GM21390 (cell line): ENCODE data around the gene SUB1.

Experiments
- ATAC-seq: cut with Tn5 transposase; IDR thresholded peaks from one replicate; pipeline ENCODE4 v1.9.1; 2021; ENCODE audit not compliant: unreplicated experiment

The SUB1 gene

GRCh38 chr5:32565145-32565544 lies 20.2 kb upstream of the SUB1 start:
- no peak for ATAC-seq

DNA sequence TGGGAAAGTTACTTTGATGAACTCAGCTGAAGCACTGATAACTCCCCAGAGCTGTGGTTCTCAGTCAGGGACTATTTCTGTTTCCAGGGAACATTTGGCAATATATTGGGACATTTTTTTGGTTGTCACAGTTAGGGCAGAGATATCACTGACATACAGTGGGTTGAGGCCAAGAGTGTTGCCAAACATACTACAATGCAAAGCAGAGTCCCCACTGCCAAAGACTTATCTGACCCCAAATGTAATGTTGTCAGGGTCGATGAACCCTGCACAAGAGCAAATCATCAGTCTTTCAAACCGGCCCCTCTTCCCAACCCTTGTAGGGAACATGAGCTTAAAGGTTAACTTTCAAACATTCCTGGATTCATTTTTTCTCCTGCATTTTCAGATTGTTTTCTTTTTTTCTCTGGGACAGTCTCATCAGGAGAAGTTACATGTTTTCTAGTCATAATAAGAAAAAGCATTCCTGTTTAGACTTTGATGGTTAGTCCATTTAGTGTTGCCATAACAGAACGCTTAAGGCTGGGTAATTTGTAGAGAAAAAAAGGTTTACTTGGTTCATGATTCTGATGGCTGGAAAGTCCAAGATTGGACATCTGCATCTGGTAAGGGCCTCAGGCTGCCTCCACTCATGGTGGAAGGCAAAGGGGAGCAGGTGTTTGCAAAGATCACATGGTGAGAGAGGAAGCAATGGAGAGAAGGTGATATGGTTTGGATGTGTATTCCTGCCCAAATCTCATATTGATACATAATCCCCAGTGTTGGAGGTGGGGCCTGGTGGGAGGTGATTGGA lies 18.8 kb upstream of the SUB1 start:
- no peak for ATAC-seq

DNA sequence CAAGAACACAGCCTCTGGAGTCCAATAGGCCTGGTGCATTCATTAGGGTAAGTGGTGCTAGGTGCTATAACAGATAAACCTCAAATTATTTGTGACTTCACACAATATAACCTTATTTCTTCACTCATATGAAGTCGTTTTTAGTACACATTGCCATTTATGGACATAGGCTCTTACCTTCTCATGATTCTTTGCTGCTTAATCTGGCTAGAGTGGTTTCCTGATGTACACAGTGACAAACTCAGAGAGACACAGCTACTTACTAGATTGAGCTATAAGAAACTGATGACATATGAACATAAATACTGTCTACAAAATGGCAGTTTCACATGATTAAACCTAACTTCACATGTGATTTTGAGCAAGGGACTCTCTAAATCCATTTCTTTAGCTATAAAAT lies 14.2 kb upstream of the SUB1 start:
- no peak for ATAC-seq

GRCh38 chr5:32572778-32573480 lies 12.4 kb upstream of the SUB1 start:
- peak; percentile 94 for ATAC-seq

DNA sequence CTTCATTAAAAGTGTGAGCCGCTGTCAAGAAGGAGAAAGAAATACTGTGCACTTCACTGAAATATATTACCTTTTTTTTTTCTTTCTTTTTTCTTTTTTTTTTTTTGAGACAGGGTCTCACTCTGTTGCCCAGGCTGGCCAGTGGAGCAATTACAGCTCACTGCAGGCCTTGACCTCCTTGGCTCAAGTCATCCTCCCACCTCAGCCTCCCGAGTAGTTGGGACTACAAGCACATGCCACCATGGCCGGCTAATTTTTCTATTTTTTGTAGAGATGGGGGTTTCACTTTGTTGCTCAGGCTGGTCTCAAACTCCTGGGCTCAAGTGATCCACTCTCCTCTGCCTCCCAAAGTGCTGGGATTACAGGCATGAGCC lies 11.9 kb upstream of the SUB1 start:
- peak; percentile 5 for ATAC-seq

- no peak for ATAC-seq
Measured at GRCh38 chr5:32574540-32575175, 10.7 kb upstream of the SUB1 start.

DNA sequence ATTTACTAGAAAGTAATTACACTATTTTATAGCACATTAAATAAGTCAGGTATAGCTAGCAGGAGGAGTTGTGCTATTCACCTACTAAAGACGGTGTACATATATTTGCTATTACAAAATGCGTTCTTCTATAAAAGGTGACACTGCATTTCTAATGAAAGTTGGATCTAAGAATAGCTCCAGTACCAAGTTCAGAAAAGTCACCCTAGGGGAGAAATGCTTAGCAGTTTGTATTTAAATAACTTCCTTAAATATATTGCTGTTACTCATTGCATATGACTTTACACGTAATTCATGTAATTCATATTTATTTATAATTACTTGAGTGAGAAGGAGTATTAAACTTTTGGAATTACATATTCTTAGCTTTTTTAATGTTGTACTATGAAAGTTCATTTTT lies 7.0 kb upstream of the SUB1 start:
- no peak for ATAC-seq

DNA sequence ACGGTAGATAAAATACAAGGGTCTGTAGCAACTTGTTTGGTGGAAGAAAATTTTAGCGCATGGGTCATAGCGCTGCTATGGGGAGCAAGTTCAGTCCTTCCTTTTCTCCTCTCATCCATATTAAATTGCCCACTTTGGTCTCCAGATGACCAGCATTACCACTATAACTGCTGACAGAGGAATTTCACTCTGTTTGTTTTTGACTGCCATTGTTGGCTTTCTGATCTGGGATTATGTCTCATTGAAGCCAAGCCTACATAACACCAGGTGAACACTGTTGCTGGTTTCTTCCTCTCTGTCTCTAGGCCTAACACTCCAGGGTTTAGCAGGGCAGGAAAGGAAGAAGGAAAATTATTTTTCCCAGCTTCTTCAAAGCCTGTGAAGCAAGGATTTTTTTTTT lies 6.6 kb upstream of the SUB1 start:
- no peak for ATAC-seq

- ATAC-seq, result no peak
Measured at GRCh38 chr5:32581010-32581785, 4.2 kb upstream of the SUB1 start.

DNA sequence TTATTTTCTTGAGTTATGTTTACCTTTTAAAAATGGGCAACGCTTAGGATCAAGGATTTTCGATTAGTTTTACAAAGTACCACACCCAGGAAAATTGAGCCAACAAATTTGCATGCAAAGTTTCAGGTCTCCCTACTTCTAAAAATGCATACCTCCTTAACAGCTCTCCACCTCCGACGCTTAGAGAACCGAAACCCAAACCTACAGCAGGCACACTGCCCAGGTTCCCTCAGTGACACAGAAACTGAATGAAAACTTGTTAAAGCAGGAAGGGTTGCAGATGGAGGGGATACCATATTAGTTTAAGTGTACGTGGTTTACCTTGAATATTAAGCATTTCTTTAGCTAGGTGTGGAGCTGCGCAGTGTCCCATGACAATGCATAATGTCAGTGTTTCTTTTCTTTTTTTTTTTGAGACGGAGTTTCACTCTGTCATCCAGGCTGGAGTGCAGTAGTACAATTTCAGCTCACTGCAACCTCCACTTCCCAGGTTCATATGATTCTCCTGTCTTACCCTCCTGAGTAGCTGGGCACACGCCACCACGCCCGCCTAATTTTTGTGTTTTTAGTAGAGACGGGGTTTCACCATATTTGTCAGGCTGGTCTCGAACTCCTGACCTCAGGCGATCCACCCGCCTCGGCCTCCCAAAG lies 1.6 kb upstream of the SUB1 start:
- peak; percentile 75 for ATAC-seq

GRCh38 chr5:32584646-32585045 lies 711 bp upstream of the SUB1 start:
- no peak for ATAC-seq

DNA sequence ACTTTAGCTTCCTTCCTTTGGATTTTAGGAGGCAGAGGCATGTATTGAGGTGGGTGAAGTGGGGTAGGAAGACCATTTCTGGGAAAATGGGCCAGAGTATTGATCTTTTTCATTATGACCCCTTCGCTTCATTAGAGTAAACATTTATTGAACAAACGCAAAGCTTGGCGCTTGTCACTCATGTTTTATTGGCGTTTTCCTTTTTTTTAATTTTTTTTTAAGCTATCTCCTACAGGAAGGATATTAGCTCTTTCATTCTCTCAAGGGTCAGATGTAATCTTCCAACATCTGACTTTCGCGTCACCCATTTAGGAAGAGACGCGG lies 273 bp upstream of the SUB1 start:
- no peak for ATAC-seq

GRCh38 chr5:32586276-32586599 lies 881 bp downstream of the SUB1 start:
- no peak for ATAC-seq

- no peak for ATAC-seq
Measured at GRCh38 chr5:32587067-32587551, 1.8 kb downstream of the SUB1 start.

- ATAC-seq, result no peak
Measured at GRCh38 chr5:32589416-32589815, 4.1 kb downstream of the SUB1 start.

GRCh38 chr5:32589942-32590869 lies 4.8 kb downstream of the SUB1 start:
- ATAC-seq, result no peak

- no peak for ATAC-seq
Measured at GRCh38 chr5:32595118-32595517, 9.8 kb downstream of the SUB1 start.

DNA sequence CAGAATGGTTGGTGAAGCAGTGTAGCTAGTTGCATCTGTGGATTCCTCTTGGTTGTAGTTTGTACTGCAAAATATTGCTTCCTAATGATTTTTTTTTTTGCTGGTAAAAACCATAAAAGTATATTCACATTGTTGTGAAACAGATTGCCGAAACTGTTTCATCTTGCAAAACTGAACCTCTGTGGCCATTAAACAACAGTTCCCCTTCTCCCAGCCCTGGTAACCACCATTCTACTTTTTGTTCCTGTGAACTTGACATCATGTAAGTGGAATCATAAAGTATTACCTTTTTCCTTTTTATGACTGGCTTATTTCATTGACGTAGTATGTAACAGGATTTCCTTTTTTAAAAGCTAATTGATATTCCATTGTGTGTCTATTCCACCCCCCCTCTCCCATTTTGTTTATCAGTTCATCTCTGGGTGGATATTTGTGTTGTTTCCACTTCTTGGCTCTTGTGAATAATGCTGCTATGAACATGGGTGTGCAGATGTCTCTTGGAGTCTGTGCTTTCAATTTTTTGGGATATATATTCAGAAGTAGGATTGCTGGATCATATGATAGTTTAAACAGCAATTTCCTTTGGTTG lies 11.8 kb downstream of the SUB1 start:
- no peak for ATAC-seq

GRCh38 chr5:32598260-32598937 lies 13.0 kb downstream of the SUB1 start:
- ATAC-seq, result no peak
